GM21717 (cell line): ENCODE measurements around the gene KRR1.

Source experiments
- ATAC-seq: cut with Tn5 transposase; IDR thresholded peaks from one replicate; pipeline ENCODE4 v1.9.1; 2021; ENCODE audit warnings: mild to moderate bottlenecking, moderate library complexity; ENCODE audit not compliant: unreplicated experiment

Gene KRR1

DNA sequence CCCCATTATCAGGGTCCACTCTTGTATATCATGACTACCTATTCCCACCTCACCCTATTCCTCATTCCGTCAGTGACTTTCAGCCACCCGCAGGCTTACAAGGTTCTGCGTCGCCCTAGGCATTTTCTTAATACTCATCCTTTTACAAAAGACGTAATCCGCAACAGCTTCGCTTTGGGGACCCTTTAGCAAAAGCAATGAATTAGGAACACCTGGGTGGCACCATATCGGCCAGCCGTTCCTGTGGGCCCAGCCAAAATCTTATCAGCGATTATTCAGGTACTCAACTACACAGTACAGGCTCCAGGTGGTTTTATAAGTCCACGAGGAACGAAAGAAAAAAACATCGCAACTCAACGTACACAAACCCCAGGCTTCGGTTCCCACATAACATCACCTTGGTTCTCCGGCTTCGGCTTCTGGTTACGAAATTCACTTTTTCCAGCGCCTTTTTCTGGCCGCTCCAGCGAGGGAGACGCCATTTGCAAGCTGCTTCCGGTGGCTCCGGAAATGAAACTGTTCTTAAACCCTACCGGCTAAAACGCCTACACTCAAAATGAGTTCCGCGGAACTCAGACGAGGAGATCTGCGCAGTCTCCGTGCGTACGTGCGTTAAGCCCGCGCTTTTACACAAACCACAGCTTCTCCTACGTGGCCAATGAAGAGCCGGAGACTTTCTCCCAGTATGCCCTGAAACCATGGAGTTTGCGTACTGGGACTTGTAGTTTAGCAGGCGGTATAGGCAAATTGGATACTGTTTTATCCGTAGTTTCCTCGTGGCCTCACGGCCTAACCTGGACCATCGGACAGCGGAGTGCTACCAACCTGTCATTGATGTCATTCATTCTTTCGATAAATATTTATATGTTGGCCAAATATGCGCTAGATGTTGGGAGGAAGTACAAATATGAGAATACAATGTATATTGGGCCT is at the start of gene KRR1:
KRR1 (minus strand) TSS at position 494 of the 933 bp plus-strand sequence; CDS start at position 482, 12 bp downstream.
- peak; percentile 96 for ATAC-seq

GRCh38 chr12:75560167-75560566 is 48.8 kb upstream of the KRR1 start:
- no peak for ATAC-seq

DNA sequence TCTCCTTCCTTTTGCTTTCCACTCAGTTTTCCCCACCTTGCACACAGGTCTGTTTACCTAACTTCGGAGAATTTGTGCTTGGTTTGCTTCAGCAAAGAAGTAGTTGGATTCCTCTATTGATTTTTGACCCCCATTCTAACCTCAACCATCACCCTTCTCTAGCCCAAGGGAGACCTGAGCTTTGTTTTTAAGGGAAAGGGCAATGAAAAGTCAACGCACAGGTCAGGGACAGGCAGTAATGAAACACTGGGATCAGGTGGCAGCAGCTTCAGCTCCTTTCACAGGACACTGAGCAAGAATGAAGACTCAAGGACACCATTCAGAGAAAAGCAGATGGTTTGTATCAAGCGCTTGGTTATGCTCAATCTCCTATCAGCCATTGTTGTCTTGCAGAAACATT is 46.9 kb upstream of the KRR1 start:
- ATAC-seq, result no peak

DNA sequence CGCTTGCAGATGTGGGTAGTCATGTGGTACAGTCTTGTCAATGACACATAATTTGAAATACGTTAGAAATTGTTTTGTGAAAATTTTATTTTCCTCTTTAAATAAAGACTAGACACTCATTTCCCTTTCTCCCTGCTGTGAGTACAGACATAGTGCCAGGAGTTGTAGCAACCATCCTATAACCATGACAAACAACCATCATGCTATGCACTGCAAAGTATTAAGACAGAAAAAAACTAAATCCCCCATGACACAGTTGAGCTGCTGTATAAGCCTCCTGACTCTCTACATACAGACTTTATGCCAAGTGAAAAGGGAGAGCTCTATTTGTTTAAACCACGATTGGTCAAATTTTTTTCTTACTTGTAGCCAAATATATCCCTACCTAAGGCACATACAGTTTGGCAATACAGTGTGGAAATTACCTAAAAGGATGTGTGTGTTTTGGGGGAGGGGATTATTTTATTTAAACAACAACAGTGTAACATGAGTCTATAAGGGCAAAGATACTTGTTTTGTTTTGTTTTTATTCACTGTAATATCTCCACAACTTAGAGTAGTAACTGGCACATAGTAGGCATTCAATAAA is 45.0 kb upstream of the KRR1 start:
- ATAC-seq, result no peak

DNA sequence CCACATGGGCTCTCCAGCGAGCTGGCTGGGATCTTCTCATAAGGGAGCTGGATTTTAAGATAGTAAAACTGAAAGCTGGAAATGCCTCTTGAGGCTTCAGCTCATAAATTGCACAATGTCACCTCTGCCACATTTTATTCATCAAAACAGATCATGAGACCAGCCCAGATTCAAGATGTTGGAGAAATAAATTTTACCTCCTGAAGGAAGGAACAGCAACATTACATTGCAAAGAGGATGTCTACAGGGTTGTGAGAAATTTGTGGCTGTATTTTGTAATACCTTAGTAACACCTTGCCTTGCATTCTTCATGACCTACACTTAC is 43.1 kb upstream of the KRR1 start:
- ATAC-seq, result no peak

GRCh38 chr12:75553836-75554555 is 42.6 kb upstream of the KRR1 start:
- no peak for ATAC-seq

DNA sequence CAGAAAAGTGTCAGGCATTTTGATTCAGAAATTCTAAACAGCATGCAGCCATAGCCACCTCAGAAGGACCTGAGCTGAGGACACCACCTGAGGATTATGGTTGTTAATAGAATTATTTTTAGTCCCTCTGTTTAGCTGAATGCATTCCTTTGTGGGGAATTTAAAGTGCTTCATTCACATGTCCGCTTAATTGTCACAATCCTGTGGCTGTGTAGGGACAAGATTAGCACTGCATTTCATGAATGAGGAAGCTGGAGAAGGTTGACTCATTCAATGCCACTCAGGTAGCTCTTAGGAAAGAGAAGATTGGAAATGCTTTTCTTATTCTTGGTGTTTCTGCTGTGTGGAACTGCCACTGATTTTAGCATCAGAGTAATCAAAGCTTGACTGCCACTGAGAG is 42.0 kb upstream of the KRR1 start:
- ATAC-seq, result no peak

DNA sequence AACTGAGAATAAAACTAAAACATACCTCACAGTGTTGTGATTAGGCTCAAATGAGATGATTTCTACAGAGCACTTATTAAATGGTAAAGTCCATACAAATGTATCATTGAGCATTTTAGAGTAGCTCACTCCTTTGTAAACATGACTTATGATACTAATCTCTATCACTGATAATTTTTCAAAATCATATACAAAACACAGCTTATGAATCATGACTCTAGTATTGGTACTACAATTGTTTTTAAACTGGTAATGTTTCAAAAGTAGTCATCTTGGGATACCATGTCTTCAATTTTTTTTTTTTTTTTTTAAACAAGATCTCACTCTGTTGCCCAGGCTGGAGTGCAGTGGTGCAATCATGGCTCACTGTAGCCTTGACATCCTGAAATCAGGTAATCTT is 40.1 kb upstream of the KRR1 start:
- no peak for ATAC-seq

DNA sequence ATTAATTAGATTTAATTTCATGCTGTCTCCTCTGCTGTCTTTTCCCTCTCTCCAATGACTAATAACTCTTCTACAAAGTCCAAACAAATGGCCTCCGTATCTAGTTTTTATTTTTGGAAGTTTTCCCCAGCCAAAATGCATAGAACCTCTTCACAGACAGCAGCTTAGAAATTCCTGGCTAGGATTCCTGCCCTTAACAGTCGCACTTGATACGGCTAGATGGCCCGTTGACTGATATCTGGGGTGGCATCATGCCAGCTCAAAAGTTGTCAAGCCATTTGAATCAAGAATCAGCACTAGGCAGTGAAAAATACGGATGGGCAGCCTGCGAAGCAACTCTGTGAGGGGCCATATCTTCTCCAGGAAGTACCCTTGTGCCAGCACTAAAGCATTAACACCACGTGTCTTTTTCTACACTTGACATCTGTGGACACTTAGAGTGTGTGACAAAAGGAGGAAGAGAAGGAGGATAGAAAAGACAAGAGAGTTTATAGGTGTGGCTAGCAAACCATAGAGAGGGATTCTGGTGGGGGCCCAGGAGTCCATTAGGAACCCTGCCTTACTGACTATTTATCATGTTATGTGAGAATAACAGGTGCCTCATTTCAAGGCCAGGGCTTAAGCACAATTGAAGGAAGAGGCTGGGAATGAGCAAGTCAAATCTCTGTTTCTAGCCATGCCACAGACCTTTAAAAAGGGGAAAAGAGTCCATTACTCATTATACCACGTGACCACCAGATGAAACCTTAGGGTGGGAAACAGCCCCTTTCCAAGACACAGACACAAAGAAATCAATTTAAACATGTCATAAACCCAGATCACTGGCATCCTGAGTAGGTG is 39.2 kb upstream of the KRR1 start:
- no peak for ATAC-seq

DNA sequence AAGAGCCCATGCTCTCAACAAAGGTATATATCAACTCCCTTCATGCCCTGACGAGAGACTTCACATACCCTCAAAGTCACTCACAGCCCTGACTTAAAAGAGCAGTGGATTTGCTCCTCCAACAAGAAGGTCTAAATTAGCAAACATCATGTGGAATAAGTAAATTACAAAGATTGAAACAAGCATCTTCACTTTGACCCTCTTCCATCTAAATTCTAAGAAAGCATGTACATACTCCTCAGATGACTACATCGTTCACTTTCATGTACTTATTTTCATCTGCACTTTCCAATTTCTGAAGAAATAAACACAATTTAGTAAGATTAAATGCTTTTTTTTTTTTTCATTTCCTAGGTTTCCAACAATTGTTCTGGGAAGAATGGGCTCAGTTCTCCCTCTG is 38.6 kb upstream of the KRR1 start:
- no peak for ATAC-seq

DNA sequence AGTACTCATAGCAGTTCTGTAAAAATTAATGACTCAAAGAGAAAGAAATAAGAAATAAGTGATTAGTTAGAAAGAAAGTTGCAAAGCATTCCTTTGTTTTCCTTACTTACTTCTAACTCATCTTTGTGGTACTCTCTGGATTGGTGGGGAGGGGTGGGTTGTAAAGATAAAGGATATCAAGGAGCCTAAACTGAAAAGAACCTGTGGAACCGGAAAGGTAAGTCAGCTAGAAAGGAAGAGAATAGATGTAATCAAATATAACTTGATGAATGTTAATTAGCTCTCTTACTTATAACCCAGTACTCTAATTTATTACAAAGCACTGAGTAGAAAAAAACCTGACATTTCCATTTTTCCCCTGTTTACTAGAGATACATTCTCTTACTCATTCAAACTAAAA is 37.5 kb upstream of the KRR1 start:
- ATAC-seq, result no peak

- ATAC-seq, result no peak
Measured at GRCh38 chr12:75545636-75546035, 34.2 kb upstream of the KRR1 start.

GRCh38 chr12:75543529-75543928 is 32.1 kb upstream of the KRR1 start:
- no peak for ATAC-seq

DNA sequence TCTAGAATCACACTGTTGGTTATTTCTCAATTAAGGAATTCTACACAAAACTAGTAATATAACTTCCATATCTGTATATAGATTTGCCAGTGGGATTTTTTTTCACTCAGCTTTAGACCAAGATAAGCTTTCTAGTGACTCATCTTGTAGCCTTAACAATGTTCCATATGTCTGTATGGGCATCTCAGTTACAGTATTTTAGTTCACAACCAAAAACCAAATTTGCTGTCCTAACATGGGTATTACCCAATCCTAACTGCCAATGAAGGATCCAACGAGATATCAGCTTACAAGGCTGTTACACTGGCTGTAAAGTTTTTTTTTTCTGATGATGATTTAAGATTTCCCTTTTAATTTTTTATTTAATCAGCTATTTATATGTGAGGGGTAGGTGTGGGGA is 31.5 kb upstream of the KRR1 start:
- ATAC-seq, result no peak

- ATAC-seq, result no peak
Measured at GRCh38 chr12:75539889-75540288, 28.5 kb upstream of the KRR1 start.

GRCh38 chr12:75533239-75533638 is 21.8 kb upstream of the KRR1 start:
- no peak for ATAC-seq

- ATAC-seq, result no peak
Measured at GRCh38 chr12:75529826-75530225, 18.4 kb upstream of the KRR1 start.

GRCh38 chr12:75529316-75529715 is 17.9 kb upstream of the KRR1 start:
- no peak for ATAC-seq

GRCh38 chr12:75528692-75529091 is 17.3 kb upstream of the KRR1 start:
- ATAC-seq, result no peak

DNA sequence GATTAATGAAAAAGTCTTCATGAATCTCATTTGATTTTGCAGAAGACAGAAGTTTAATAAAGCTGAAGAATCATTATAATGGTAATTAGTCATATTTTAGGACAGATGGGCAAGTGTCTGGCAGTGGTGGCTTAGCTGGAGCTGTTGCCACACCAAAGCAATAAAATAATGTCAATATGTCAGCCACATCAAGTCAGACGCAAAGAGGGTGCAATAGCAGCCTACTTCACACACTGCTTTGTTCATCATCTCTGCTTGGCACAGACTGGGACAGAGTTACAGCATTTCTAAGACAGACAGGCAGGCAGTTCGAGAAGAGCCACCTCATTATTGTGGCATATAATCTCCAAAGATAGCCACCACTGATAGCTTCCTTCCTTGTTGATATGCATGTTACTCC is 16.9 kb upstream of the KRR1 start:
- ATAC-seq, result no peak
